DOHH2 (cell line): ENCODE data around the gene VPS45.
A peak's percentile ranks its signal among the peaks of the same experiment; 100 is the strongest.

Experiments
- H3F3A ChIP-seq: fragments of 200-600 bp; sonication (generic), shearing (Covaris generic); 2 replicates; pipeline ENCODE4 v1.6.0; 2016; ENCODE audit warnings: antibody characterized with exemption, mild to moderate bottlenecking; ENCODE audit not compliant: control insufficient read depth, insufficient read depth
- H3K27ac ChIP-seq: fragments of 200-600 bp; sonication (generic); 2 replicates; pipeline ENCODE4 v1.5.1; 2014; ENCODE audit warnings: low read depth, mild to moderate bottlenecking, low read length, moderate library complexity
- H3K27me3 ChIP-seq: fragments of 200-600 bp; sonication (generic); 2 replicates; pipeline ENCODE4 v1.6.1; 2014; ENCODE audit warnings: mild to moderate bottlenecking, low read length, mixed read lengths; ENCODE audit not compliant: control insufficient read depth
- H3K36me3 ChIP-seq: fragments of 200-600 bp; sonication (generic); 2 replicates; pipeline ENCODE4 v1.6.1; 2014; ENCODE audit warnings: mild to moderate bottlenecking, low read length, moderate library complexity, mixed read lengths; ENCODE audit not compliant: control insufficient read depth
- H3K4me1 ChIP-seq: fragments of 200-600 bp; sonication (generic); 2 replicates; pipeline ENCODE4 v1.6.1; 2014; ENCODE audit warnings: mild to moderate bottlenecking, low read length, mixed read lengths; ENCODE audit not compliant: control insufficient read depth
- H3K4me2 ChIP-seq: fragments of 200-600 bp; sonication (generic); 2 replicates; pipeline ENCODE4 v1.6.0; 2014; ENCODE audit warnings: mild to moderate bottlenecking, low read length, moderate library complexity
- H3K4me3 ChIP-seq: fragments of 200-600 bp; sonication (generic); 2 replicates; pipeline ENCODE4 v1.5.1; 2014; ENCODE audit warnings: mild to moderate bottlenecking, low read length, mixed read lengths
- H3K79me2 ChIP-seq: fragments of 200-600 bp; sonication (generic); 2 replicates; pipeline ENCODE4 v1.6.1; 2014; ENCODE audit warnings: mild to moderate bottlenecking, low read length, mixed read lengths; ENCODE audit not compliant: control insufficient read depth
- H3K9me2 ChIP-seq: fragments of 200-600 bp; sonication (generic); replicated peaks from 2 replicates; pipeline ENCODE4 v1.6.1; 2014; ENCODE audit warnings: mild to moderate bottlenecking, low read length, mixed read lengths; ENCODE audit not compliant: control insufficient read depth
- H3K9me3 ChIP-seq: fragments of 200-600 bp; sonication (generic); 2 replicates; pipeline ENCODE4 v1.6.1; 2014; ENCODE audit warnings: antibody characterized with exemption, low read length, mixed read lengths; ENCODE audit not compliant: control insufficient read depth, insufficient read depth
- H4K20me1 ChIP-seq: fragments of 200-600 bp; sonication (generic); 2 replicates; pipeline ENCODE4 v1.6.0; 2014; ENCODE audit warnings: low read depth, mild to moderate bottlenecking, antibody characterized with exemption, low read length, moderate library complexity; ENCODE audit not compliant: control insufficient read depth, insufficient read depth
- CTCF ChIP-seq: fragments of 200-600 bp; sonication (generic); IDR thresholded peaks from one replicate; pipeline ENCODE4 v1.5.1; 2014; ENCODE audit warnings: antibody characterized with exemption, mild to moderate bottlenecking, low read depth, low read length; ENCODE audit not compliant: poor library complexity, severe bottlenecking
- EZH2phosphoT487 ChIP-seq: fragments of 200-600 bp; sonication (generic); IDR thresholded peaks from 2 replicates; pipeline ENCODE4 v1.6.1; 2017; ENCODE audit warnings: borderline replicate concordance, mild to moderate bottlenecking, antibody characterized with exemption, low read length, moderate library complexity, mixed read lengths

VPS45 gene

GRCh38 chr1:150162862-150163706, 95.5 kb downstream of the VPS45 start:
- H3K9me3 ChIP-seq: no peaks in the 10 kb centered on the region
- H3K9me2 ChIP-seq: no peaks in the 10 kb centered on the region
- no peaks in the 10 kb centered on the region for H4K20me1 ChIP-seq
- peak overlapping the region; percentile 76 for H3K4me3 ChIP-seq
- H3K4me2 ChIP-seq: peak overlapping the region; percentile 97
- H3F3A ChIP-seq: peaks cover 38% of the 10 kb centered on the region
- H3K4me1 ChIP-seq: peaks cover 86% of the 10 kb centered on the region
- H3K27ac ChIP-seq: peak overlapping the region; percentile 98
- H3K79me2 ChIP-seq: peaks cover 12% of the 10 kb centered on the region
- H3K27me3 ChIP-seq: no peaks in the 10 kb centered on the region
- H3K36me3 ChIP-seq: peaks cover 35% of the 10 kb centered on the region
- no peak for TF ChIP-seq CTCF
- no peak for TF ChIP-seq EZH2phosphoT487

GRCh38 chr1:150164224-150164623, 96.6 kb downstream of the VPS45 start:
- Histone ChIP-seq H3K79me2 (peaks cover 6% of the 10 kb centered on the region), H3K27ac (peak overlapping the region; percentile 46), H3K9me3 (no peaks in the 10 kb centered on the region), H3F3A (peaks cover 37% of the 10 kb centered on the region), H3K36me3 (peaks cover 24% of the 10 kb centered on the region), H3K27me3 (no peaks in the 10 kb centered on the region), H3K9me2 (no peaks in the 10 kb centered on the region), H3K4me3 (no peak overlapping the region), H4K20me1 (no peaks in the 10 kb centered on the region), H3K4me1 (peaks cover 79% of the 10 kb centered on the region), H3K4me2 (peak overlapping the region; percentile 47)
- TF ChIP-seq EZH2phosphoT487 (no peak), CTCF (no peak)

- peak overlapping the region; percentile 47 for H3K4me2 ChIP-seq
- H3K27me3 ChIP-seq: no peaks in the 10 kb centered on the region
- peak overlapping the region; percentile 46 for H3K27ac ChIP-seq
- H3K9me2 ChIP-seq: no peaks in the 10 kb centered on the region
- peaks cover 73% of the 10 kb centered on the region for H3K4me1 ChIP-seq
- peaks cover 35% of the 10 kb centered on the region for H3F3A ChIP-seq
- H3K79me2 ChIP-seq: peaks cover under 1% of the 10 kb centered on the region
- peaks cover 18% of the 10 kb centered on the region for H3K36me3 ChIP-seq
- H4K20me1 ChIP-seq: no peaks in the 10 kb centered on the region
- no peaks in the 10 kb centered on the region for H3K9me3 ChIP-seq
- no peak for TF ChIP-seq EZH2phosphoT487
- no peak for TF ChIP-seq CTCF
- peak overlapping the region; percentile 21; the same call in 1 of the 2 replicates for H3K4me3 ChIP-seq
These were observed 97.2 kb downstream of the VPS45 start for GRCh38 chr1:150164779-150165178.
